H1 (cell line): Measurements from ENCODE around the gene PCSK9. TPM values are rescaled to one million over a fixed set of nuclear protein-coding genes. Genes with fewer than 3 reads are reported as not detected.

Experiments used
- ATF2 ChIP-seq: IDR thresholded peaks from 2 replicates; pipeline ENCODE4 v1.6.1; 2012; ENCODE audit warnings: low read length, inconsistent platforms
- CHD7 ChIP-seq: fragments of 300-600 bp; sonication (generic); IDR thresholded peaks from 2 replicates; pipeline ENCODE4 v1.7.1; 2012; ENCODE audit warnings: low read length, moderate library complexity, mild to moderate bottlenecking, inconsistent platforms; ENCODE audit not compliant: insufficient replicate concordance
- CTBP2 ChIP-seq: IDR thresholded peaks from 2 replicates; pipeline ENCODE4 v1.7.0; 2011; ENCODE audit warnings: borderline replicate concordance, mild to moderate bottlenecking, moderate library complexity, mixed read lengths, low read length; ENCODE audit not compliant: insufficient read depth, insufficient read length
- FOSL1 ChIP-seq: IDR thresholded peaks from 2 replicates; pipeline ENCODE4 v1.6.1; 2011; ENCODE audit warnings: mild to moderate bottlenecking, low read depth, low read length, moderate library complexity; ENCODE audit not compliant: insufficient read depth
- HDAC2 ChIP-seq, 2 experiments: fragments of 300-600 bp in 1 of 2; sonication (generic) in 1 of 2; IDR thresholded peaks; 2 replicates each; pipeline ENCODE4 v1.6.1; 2011 to 2012; ENCODE audit warnings: low read depth in 2 of 2, low read length in 2 of 2, mild to moderate bottlenecking in 2 of 2, moderate library complexity in 2 of 2, borderline replicate concordance in 1 of 2, inconsistent platforms in 1 of 2
- PHF8 ChIP-seq: fragments of 200-600 bp; sonication (generic); conservative IDR thresholded peaks from 2 replicates; pipeline ENCODE4 v1.7.1; 2012; ENCODE audit warnings: low read depth, mild to moderate bottlenecking, inconsistent platforms, low read length, moderate library complexity
- RBBP5 ChIP-seq: IDR thresholded peaks from 2 replicates; pipeline ENCODE4 v1.7.1; 2012; ENCODE audit warnings: low read depth, mild to moderate bottlenecking, inconsistent platforms, low read length, moderate library complexity, borderline replicate concordance
- TAF7 ChIP-seq: optimal IDR thresholded peaks from 2 replicates; pipeline ENCODE3; 2011; ENCODE audit warnings: low read depth, mild to moderate bottlenecking, inconsistent platforms, low read length, moderate library complexity, borderline replicate concordance
- polyA plus RNA-seq, 7 experiments: library from polyadenylated mRNA; depleted of rRNA in 3 of 7; stranded (reverse) in 5 of 7; unstranded in 2 of 7; fragments of >200 nt in 5 of 7; fragments of 200-250 nt in 2 of 7; gene quantifications; 1 replicate in 5 of 7; 2 replicates in 1 of 7; 4 replicates in 1 of 7; pipeline versions ENCODE4 v1.2.1 to v1.2.3, GENCODE V29; 2011 to 2013; ENCODE audit warnings: missing spikeins in 2 of 7, mixed read lengths in 2 of 7
- total RNA-seq: library from RNA; stranded (reverse); fragmentation: NEBNext Ultra II Directional; extraction: Animal tissue kit (Norgen Biotek cat#: 25700); gene quantifications from 2 replicates; pipeline ENCODE4 v1.2.1, GENCODE V29; 2021

PCSK9 gene
- total and polyA plus RNA-seq, 2 of the 8 experiments (the other 6 are each of a cell fraction or from before 2014, with no cell fraction given): 22.3 to 32.3 TPM

- no peak for TF ChIP-seq CHD7
- TF ChIP-seq RBBP5: no peak
- TF ChIP-seq ATF2: no peak
- TF ChIP-seq HDAC2 (IDR thresholded peaks at IDR 0.05; ENCODE audit: borderline replicate concordance in 1 of 2, low read depth in 2 of 2, low read length in 2 of 2): no peak
- no peak for TF ChIP-seq PHF8
- no peak for TF ChIP-seq TAF7
- TF ChIP-seq CTBP2: no peak
- no peak for TF ChIP-seq FOSL1
These were observed 50.3 kb downstream of the PCSK9 start (continued) for GRCh38 chr1:55089683-55090082.
